H9 (cell line): ENCODE measurements around the gene TAS2R46. TPM values are rescaled to one million over a fixed set of nuclear protein-coding genes. Genes with fewer than 3 reads are reported as not detected.
"Not testable (repeated sequence)": the region's sequence is repeated elsewhere in the genome, so short reads cannot be mapped to it uniquely, and the experiment has no call there.

ENCODE experiments used
- DNase-seq: peaks from one replicate; pipeline ENCODE4 v3.0.0-alpha.2; 2017
- H2AFZ ChIP-seq: one replicate; pipeline ENCODE4 v1.6.1; 2013; ENCODE audit warnings: mild to moderate bottlenecking, low read length, control low read depth, moderate library complexity
- H2AK5ac ChIP-seq: 2 replicates; pipeline ENCODE4 v1.6.1; 2013; ENCODE audit warnings: low read length, control low read depth, mixed read lengths; ENCODE audit not compliant: insufficient read length
- H2BK120ac ChIP-seq: one replicate; pipeline ENCODE4 v1.6.1; 2013; ENCODE audit warnings: low read depth, mild to moderate bottlenecking, low read length, control low read depth, inconsistent platforms; ENCODE audit not compliant: poor library complexity, severe bottlenecking
- H2BK12ac ChIP-seq: 2 replicates; pipeline ENCODE4 v1.6.1; 2013; ENCODE audit warnings: low read length, control low read depth, mixed read lengths, low read depth; ENCODE audit not compliant: insufficient read length
- H2BK15ac ChIP-seq: 2 replicates; pipeline ENCODE4 v1.6.1; 2013; ENCODE audit warnings: low read depth, low read length, control low read depth
- H2BK20ac ChIP-seq: one replicate; pipeline ENCODE4 v1.6.1; 2013; ENCODE audit warnings: low read depth, mild to moderate bottlenecking, low read length, control low read depth, inconsistent platforms; ENCODE audit not compliant: poor library complexity, severe bottlenecking
- H2BK5ac ChIP-seq: 2 replicates; pipeline ENCODE4 v1.6.1; 2013; ENCODE audit warnings: low read length, control low read depth, mixed read lengths; ENCODE audit not compliant: insufficient read length
- H3K14ac ChIP-seq: 2 replicates; pipeline ENCODE4 v1.6.1; 2013; ENCODE audit warnings: low read length, control low read depth; ENCODE audit not compliant: insufficient read depth
- H3K18ac ChIP-seq: 2 replicates; pipeline ENCODE4 v1.6.1; 2013; ENCODE audit warnings: low read depth, mild to moderate bottlenecking, mixed read lengths, low read length, control low read depth; ENCODE audit not compliant: insufficient read length
- H3K23ac ChIP-seq: 2 replicates; pipeline ENCODE4 v1.6.1; 2013; ENCODE audit warnings: low read length, control low read depth, mixed read lengths, low read depth; ENCODE audit not compliant: insufficient read length
- H3K23me2 ChIP-seq: 2 replicates; pipeline ENCODE4 v1.6.1; 2013; ENCODE audit warnings: low read depth, mild to moderate bottlenecking, mixed read lengths, low read length, control low read depth; ENCODE audit not compliant: insufficient read length, poor library complexity, severe bottlenecking
- H3K27ac ChIP-seq: 2 replicates; pipeline ENCODE4 v1.5.1; 2013; ENCODE audit warnings: low read length, control low read depth, mixed read lengths, low read depth; ENCODE audit not compliant: insufficient read length
- H3K27me3 ChIP-seq: 2 replicates; pipeline ENCODE4 v1.6.1; 2013; ENCODE audit warnings: low read length, control low read depth, inconsistent platforms; ENCODE audit not compliant: insufficient read depth
- H3K4ac ChIP-seq: 2 replicates; pipeline ENCODE4 v1.6.1; 2013; ENCODE audit warnings: low read depth, mild to moderate bottlenecking, control low read depth, inconsistent platforms, low read length, moderate library complexity
- H3K4me1 ChIP-seq: 2 replicates; pipeline ENCODE4 v1.6.1; 2013; ENCODE audit warnings: low read length, control low read depth, inconsistent platforms; ENCODE audit not compliant: insufficient read depth
- H3K4me2 ChIP-seq: 2 replicates; pipeline ENCODE4 v1.6.1; 2013; ENCODE audit warnings: low read length, control low read depth, mixed read lengths; ENCODE audit not compliant: insufficient read length, insufficient read depth
- H3K56ac ChIP-seq: 2 replicates; pipeline ENCODE4 v1.6.1; 2013; ENCODE audit warnings: low read depth, mild to moderate bottlenecking, mixed read lengths, low read length, control low read depth; ENCODE audit not compliant: insufficient read length
- H3K79me1 ChIP-seq: 2 replicates; pipeline ENCODE4 v1.6.1; 2013; ENCODE audit warnings: low read depth, mild to moderate bottlenecking, moderate library complexity, low read length, control low read depth, inconsistent platforms; ENCODE audit not compliant: insufficient read depth, poor library complexity, severe bottlenecking
- H3K79me2 ChIP-seq: 2 replicates; pipeline ENCODE4 v1.6.1; 2013; ENCODE audit warnings: low read length, control low read depth, inconsistent platforms; ENCODE audit not compliant: insufficient read depth
- H3K9ac ChIP-seq: 2 replicates; pipeline ENCODE4 v1.6.1; 2013; ENCODE audit warnings: low read length, control low read depth, mixed read lengths; ENCODE audit not compliant: insufficient read length; ENCODE audit errors: extremely low read depth
- H3K9me3 ChIP-seq: one replicate; pipeline ENCODE4 v1.6.1; 2013; ENCODE audit warnings: low read depth, low read length, inconsistent platforms; ENCODE audit not compliant: control insufficient read depth
- H3T11ph ChIP-seq: one replicate; pipeline ENCODE4 v1.6.1; 2013; ENCODE audit warnings: mild to moderate bottlenecking, low read length, control low read depth, inconsistent platforms
- H4K20me1 ChIP-seq: one replicate; pipeline ENCODE4 v1.6.1; 2013; ENCODE audit not compliant: control insufficient read depth, insufficient read length, insufficient read depth
- H4K5ac ChIP-seq: 2 replicates; pipeline ENCODE4 v1.6.1; 2013; ENCODE audit warnings: low read depth, mild to moderate bottlenecking, mixed read lengths, low read length, control low read depth; ENCODE audit not compliant: insufficient read length
- H4K8ac ChIP-seq: replicated peaks from 2 replicates; pipeline ENCODE4 v1.6.1; 2013; ENCODE audit warnings: low read length, control low read depth, mixed read lengths, low read depth; ENCODE audit not compliant: insufficient read length
- H4K91ac ChIP-seq: 2 replicates; pipeline ENCODE4 v1.6.1; 2013; ENCODE audit warnings: low read depth, mild to moderate bottlenecking, moderate library complexity, mixed read lengths, low read length, control low read depth; ENCODE audit not compliant: insufficient read length
- H3K27ac Mint-ChIP-seq, 3 experiments: 2 replicates in 2 of 3; 3 replicates in 1 of 3; pipeline ENCODE4 v1.8.0; 2020 to 2021; ENCODE audit warnings: mixed read lengths in 3 of 3, mild to moderate bottlenecking in 1 of 3, moderate library complexity in 1 of 3
- H3K27me3 Mint-ChIP-seq: 2 replicates; pipeline ENCODE4 v1.8.0; 2021; ENCODE audit warnings: low read depth, mild to moderate bottlenecking, moderate library complexity, mixed read lengths
- H3K36me3 Mint-ChIP-seq, 3 experiments: 2 replicates in 2 of 3; 3 replicates in 1 of 3; pipeline ENCODE4 v1.8.0; 2020 to 2021; ENCODE audit warnings: low read depth in 3 of 3, mixed read lengths in 3 of 3; ENCODE audit not compliant: insufficient read depth in 1 of 3
- H3K4me1 Mint-ChIP-seq, 2 experiments: 2 replicates each; pipeline ENCODE4 v1.8.0; 2020; ENCODE audit warnings: mixed read lengths in 2 of 2
- H3K4me3 Mint-ChIP-seq, 2 experiments: 2 replicates in 1 of 2; 3 replicates in 1 of 2; pipeline ENCODE4 v1.8.0; 2020 to 2021; ENCODE audit warnings: mild to moderate bottlenecking in 2 of 2, mixed read lengths in 2 of 2, moderate library complexity in 1 of 2
- H3K9me3 Mint-ChIP-seq, 2 experiments: 2 replicates in 1 of 2; 3 replicates in 1 of 2; pipeline ENCODE4 v1.8.0; 2020; ENCODE audit warnings: mild to moderate bottlenecking in 2 of 2, mixed read lengths in 2 of 2, moderate library complexity in 1 of 2
- whole genome bisulfite sequencing: extraction: QIAGEN DNeasy Blood & Tissue Kit; methylation state at CpG from one replicate; pipeline ENCODE4 v1.1.7; 2013; ENCODE audit warnings: missing lambda C conversion rate, low lambda C conversion rate, mixed read lengths; ENCODE audit not compliant: insufficient read length; ENCODE audit errors: extremely low coverage; 5-methylcytosine and 5-hydroxymethylcytosine counted together
- total RNA-seq: library from RNA; stranded (reverse); gene quantifications from 2 replicates; pipeline ENCODE4 v1.2.1, GENCODE V29; 2021

TAS2R46 gene
- total RNA-seq, 1 experiment from 2014 or later: 1.2 TPM

- not testable (repeated sequence) for H3T11ph ChIP-seq, H2BK120ac ChIP-seq, H3K56ac ChIP-seq, H4K20me1 ChIP-seq, H3K4me3 Mint-ChIP-seq, H2BK5ac ChIP-seq, H2BK15ac ChIP-seq, H3K79me1 ChIP-seq, H4K91ac ChIP-seq, H3K9ac ChIP-seq, H3K9me3 Mint-ChIP-seq, H3K4me2 ChIP-seq, H3K9me3 ChIP-seq, H3K27ac ChIP-seq, H2AK5ac ChIP-seq, H3K18ac ChIP-seq, H2BK20ac ChIP-seq, H3K27me3 Mint-ChIP-seq, H3K4ac ChIP-seq, DNase-seq, H2AFZ ChIP-seq, H3K14ac ChIP-seq, H3K27ac Mint-ChIP-seq, H4K5ac ChIP-seq, H3K27me3 ChIP-seq, H3K79me2 ChIP-seq, H4K8ac ChIP-seq, H3K4me1 Mint-ChIP-seq, H3K23ac ChIP-seq, H2BK12ac ChIP-seq, H3K23me2 ChIP-seq, H3K4me1 ChIP-seq
- no CpG with 5 or more reads among the region's 2 CpGs for WGBS
- peaks cover 24 to 34% (median 33%) of the 10 kb centered on the region in 3 experiments for H3K36me3 Mint-ChIP-seq
These were observed 20.7 kb downstream of the TAS2R46 start for GRCh38 chr12:11041366-11041765.
